Gastrocnemius medialis (tissue), 4 donors: ENCODE data around the gene PLIN4.

Experiments used
- POLR2A ChIP-seq, 2 donors: fragments of 450-650 bp; IDR thresholded peaks; one replicate each; pipeline ENCODE4 v1.6.1; 2017; ENCODE audit warnings: antibody characterized with exemption in 2 of 2, mild to moderate bottlenecking in 2 of 2, moderate library complexity in 2 of 2
- TF ChIP-seq, protein P1 (sequence below), 5 experiments: fragments of 450-650 bp in 3 of 5; fragments of 200-600 bp in 2 of 5; sonication (generic) in 2 of 5; IDR thresholded peaks in 4 of 5; conservative IDR thresholded peaks in 1 of 5; 1 replicate in 4 of 5; 2 replicates in 1 of 5; pipeline ENCODE4 v1.5.1; 2016 to 2019; ENCODE audit warnings: antibody characterized with exemption in 5 of 5, mild to moderate bottlenecking in 3 of 5, moderate library complexity in 3 of 5

DNA sequence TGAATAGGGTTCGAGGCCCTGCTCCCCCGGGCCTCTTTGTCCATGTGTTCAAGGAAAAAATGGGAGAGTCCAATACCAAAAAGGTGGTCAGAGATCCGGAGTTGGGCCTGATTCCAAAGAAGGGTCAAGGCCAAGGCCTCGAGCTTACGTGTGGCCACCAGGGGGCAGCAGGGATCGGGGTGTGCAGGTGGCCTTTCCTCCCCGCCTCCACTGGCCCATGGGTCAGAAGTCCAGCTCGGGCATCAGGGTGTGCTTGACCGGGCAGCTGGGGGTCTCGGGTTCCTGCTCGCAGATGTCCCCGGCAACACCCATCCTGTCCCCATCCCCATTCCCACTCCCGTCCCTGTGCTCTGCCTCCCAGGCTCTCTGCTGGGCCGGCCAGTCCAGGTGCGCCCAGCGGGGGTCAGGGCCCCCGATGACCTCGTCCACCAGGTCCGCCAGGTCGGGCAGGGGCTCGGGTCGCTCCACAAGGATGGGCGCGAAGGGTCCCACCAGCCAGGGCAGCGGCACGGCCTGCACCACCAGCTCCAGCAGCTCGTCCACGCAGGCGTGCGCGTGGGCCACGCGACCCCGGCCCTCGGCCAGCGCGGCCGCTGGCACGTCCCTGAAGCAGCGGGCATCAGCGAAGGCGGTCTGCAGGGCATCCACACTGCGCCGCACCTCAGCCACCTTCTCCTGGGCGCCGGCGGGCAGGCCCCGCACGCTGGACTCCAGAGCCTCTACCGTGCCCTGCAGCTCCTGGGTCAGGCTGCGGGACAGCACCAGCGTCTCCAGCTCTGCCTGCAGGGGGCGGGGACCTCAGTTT is 5.2 kb upstream of the PLIN4 start:
- TF ChIP-seq, protein P1, sequence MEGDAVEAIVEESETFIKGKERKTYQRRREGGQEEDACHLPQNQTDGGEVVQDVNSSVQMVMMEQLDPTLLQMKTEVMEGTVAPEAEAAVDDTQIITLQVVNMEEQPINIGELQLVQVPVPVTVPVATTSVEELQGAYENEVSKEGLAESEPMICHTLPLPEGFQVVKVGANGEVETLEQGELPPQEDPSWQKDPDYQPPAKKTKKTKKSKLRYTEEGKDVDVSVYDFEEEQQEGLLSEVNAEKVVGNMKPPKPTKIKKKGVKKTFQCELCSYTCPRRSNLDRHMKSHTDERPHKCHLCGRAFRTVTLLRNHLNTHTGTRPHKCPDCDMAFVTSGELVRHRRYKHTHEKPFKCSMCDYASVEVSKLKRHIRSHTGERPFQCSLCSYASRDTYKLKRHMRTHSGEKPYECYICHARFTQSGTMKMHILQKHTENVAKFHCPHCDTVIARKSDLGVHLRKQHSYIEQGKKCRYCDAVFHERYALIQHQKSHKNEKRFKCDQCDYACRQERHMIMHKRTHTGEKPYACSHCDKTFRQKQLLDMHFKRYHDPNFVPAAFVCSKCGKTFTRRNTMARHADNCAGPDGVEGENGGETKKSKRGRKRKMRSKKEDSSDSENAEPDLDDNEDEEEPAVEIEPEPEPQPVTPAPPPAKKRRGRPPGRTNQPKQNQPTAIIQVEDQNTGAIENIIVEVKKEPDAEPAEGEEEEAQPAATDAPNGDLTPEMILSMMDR (IDR thresholded peaks at IDR 0.05 in 4 of 5, conservative IDR thresholded peaks at IDR 0.05 in 1 of 5): peak; percentile 26 to 87 (median 73)
- TF ChIP-seq POLR2A (IDR thresholded peaks at IDR 0.05): no peak
